CD1c-positive myeloid dendritic cell (primary cell): Measurements from ENCODE around the gene PRM2.

Source experiments
- DNase-seq: peaks from one replicate; pipeline ENCODE4 v3.0.0-alpha.2; 2016; ENCODE audit errors: extremely low spot score

The PRM2 gene

DNA sequence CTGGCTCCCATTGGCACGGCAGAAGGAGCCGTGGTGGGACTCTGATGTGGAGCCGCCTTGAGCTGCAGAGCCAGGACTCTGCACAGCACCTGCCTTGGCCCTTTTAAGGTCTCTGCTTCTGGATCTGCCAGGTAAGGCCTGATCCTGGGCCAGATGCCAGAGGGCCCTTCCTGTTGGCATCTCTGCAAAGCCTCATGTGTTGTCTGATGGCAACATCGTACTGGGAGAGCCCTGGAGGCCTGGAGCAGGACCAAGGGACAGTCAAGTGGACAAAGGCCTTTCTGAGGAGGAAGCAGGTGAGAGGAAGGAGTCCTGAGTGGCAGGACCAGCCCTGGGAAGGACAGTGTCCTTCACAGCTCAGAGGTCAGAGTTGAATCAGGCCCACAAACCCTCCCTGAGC is 46.4 kb downstream of the PRM2 start:
- DNase-seq: no peak

DNA sequence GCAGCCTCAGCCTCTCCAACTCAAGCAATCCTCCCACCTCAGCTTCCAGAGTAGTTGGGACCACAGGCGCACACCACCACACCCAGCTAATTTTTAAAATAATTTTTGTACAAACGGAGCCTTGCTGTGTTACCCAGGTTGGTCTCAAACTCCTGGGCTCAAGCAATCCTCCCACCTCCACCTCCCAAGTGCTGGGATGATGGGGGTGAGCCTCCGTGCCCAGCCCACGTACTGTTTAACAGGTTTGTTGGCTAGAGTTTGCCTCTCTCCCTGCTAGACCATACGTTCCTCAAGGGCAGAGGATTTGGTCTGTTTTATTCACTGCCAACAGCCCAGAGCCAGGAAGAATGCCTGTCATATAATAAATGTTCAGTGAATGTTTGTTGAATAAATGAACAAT is 46.8 kb downstream of the PRM2 start:
- no peak for DNase-seq

DNA sequence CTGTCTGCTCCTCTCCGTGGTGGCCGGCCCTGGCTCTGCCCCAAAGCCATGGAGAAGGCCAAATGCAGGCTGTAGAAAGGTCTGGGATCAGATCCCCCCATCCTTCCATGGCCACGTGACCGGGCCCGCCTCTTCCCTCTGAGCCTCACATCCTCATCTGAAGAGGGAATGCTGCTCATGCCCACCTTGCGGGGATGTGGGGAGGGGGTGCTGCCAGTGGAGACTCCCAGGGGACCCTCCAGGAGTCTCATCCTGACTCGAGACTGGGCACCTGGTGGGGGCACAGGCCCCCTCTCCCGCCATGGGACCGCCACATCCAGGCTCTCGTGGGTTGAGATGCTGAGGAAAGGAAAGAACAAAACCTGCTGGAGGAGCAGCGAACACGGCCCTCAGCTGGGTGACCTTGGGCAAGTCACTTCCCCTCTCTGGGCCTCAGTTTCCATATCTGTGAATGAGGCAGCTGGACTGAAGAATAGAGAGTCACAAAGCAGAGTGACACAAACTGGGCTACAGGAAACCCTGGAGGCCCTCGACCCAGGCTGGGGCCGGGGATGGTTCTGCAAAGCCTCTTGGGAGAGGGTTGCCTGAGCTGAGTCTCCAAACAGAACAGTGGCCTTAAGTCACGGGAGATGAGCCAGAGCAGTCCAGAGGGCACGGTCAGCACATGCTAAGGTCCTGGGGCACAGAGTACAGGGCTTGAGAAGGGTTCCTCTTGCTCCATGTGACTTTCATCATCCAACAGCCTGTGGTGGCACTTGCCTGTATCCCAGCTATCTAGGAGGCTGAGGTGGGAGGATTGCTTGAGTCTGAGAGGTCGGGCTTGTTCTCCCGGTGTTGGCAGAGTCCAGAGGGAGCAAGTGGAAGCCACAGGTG is 50.4 kb downstream of the PRM2 start:
- no peak for DNase-seq
